ENCODE measurements around the gene CHST12. TPM values are rescaled to one million over a fixed set of nuclear protein-coding genes. Genes with fewer than 3 reads are reported as not detected.
A peak's percentile ranks its signal among the peaks of the same experiment; 100 is the strongest.

Gene CHST12
- total RNA-seq, 2 experiments from 2014 or later, result 3.9 to 43.4 TPM

GRCh38 chr7:2482725-2483451 lies 79.5 kb downstream of the CHST12 start:
- H4K20me1 ChIP-seq (ENCODE audit: insufficient read depth, low read length), result no peaks in the 10 kb centered on the region
- no peaks in the 10 kb centered on the region for H3K36me3 ChIP-seq (ENCODE audit: insufficient read depth, low read length)
- intact Hi-C loops (cut with micrococcal nuclease; ENCODE audit: unreplicated experiment), result no loop called here
- no peaks in the 10 kb centered on the region for H3K4me1 ChIP-seq (ENCODE audit: insufficient read depth, low read length, poor library complexity, severe bottlenecking)
- ChIA-PET CTCF (ENCODE audit: unreplicated experiment) (no interaction called here), POLR2A (no interaction called here)
- no peak overlapping the region for H3K4me3 ChIP-seq (ENCODE audit: low read depth, low read length, poor library complexity, severe bottlenecking)
- H3K9me2 ChIP-seq (ENCODE audit: insufficient read depth, low read length), result no peaks in the 10 kb centered on the region
- no peak overlapping the region for H3K27ac ChIP-seq (ENCODE audit: low read depth, low read length, poor library complexity, severe bottlenecking)
- no TSS peak for BruUV-seq (replicated peaks)
- no peaks in the 10 kb centered on the region for H3K9me3 ChIP-seq (ENCODE audit: low read length)
- no peak overlapping the region for H2AFZ ChIP-seq (ENCODE audit: low read length)
- no peak for DNase-seq (ENCODE audit: low spot score)
- no peak overlapping the region for H3K4me2 ChIP-seq (ENCODE audit: low read length)
- TF ChIP-seq EZH2phosphoT487 (IDR thresholded peaks at IDR 0.05; ENCODE audit: borderline replicate concordance, low read depth, low read length) (no peak), CTCF (conservative IDR thresholded peaks at IDR 0.05; ENCODE audit: low read length) (peak; percentile 57)
- H3K79me2 ChIP-seq (ENCODE audit: insufficient read depth, low read depth, low read length), result no peaks in the 10 kb centered on the region

- ChIA-PET CTCF (ENCODE audit: unreplicated experiment) (no interaction called here), POLR2A (no interaction called here)
- Histone ChIP-seq H3K4me2 (ENCODE audit: low read length) (no peak overlapping the region), H4K20me1 (ENCODE audit: insufficient read depth, low read length) (no peaks in the 10 kb centered on the region), H2AFZ (ENCODE audit: low read length) (no peak overlapping the region), H3K9me2 (ENCODE audit: insufficient read depth, low read length) (no peaks in the 10 kb centered on the region), H3K36me3 (ENCODE audit: insufficient read depth, low read length) (no peaks in the 10 kb centered on the region), H3K9me3 (ENCODE audit: low read length) (no peaks in the 10 kb centered on the region), H3K79me2 (ENCODE audit: insufficient read depth, low read depth, low read length) (no peaks in the 10 kb centered on the region), H3K27ac (ENCODE audit: low read depth, low read length, poor library complexity, severe bottlenecking) (no peak overlapping the region), H3K4me3 (ENCODE audit: low read depth, low read length, poor library complexity, severe bottlenecking) (no peak overlapping the region), H3K4me1 (ENCODE audit: insufficient read depth, low read length, poor library complexity, severe bottlenecking) (no peaks in the 10 kb centered on the region)
- no peak for DNase-seq (ENCODE audit: low spot score)
- TF ChIP-seq CTCF (conservative IDR thresholded peaks at IDR 0.05; ENCODE audit: low read length), result no peak
- no peak for TF ChIP-seq EZH2phosphoT487 (IDR thresholded peaks at IDR 0.05; ENCODE audit: borderline replicate concordance, low read depth, low read length)
- intact Hi-C loops (cut with micrococcal nuclease; ENCODE audit: unreplicated experiment), result no loop called here
- BruUV-seq (replicated peaks), result no TSS peak
Measured at GRCh38 chr7:2483494-2483893, 80.1 kb downstream of the CHST12 start.

- H3K4me3 ChIP-seq (ENCODE audit: low read depth, low read length, poor library complexity, severe bottlenecking), result no peak overlapping the region
- H3K9me2 ChIP-seq (ENCODE audit: insufficient read depth, low read length), result no peaks in the 10 kb centered on the region
- CTCF ChIA-PET (ENCODE audit: unreplicated experiment), result no interaction called here
- no peaks in the 10 kb centered on the region for H3K36me3 ChIP-seq (ENCODE audit: insufficient read depth, low read length)
- H3K9me3 ChIP-seq (ENCODE audit: low read length), result no peaks in the 10 kb centered on the region
- H3K4me2 ChIP-seq (ENCODE audit: low read length), result no peak overlapping the region
- TF ChIP-seq CTCF (conservative IDR thresholded peaks at IDR 0.05; ENCODE audit: low read length) (no peak), EZH2phosphoT487 (IDR thresholded peaks at IDR 0.05; ENCODE audit: borderline replicate concordance, low read depth, low read length) (no peak)
- no TSS peak for BruUV-seq (replicated peaks)
- intact Hi-C loops (cut with micrococcal nuclease; ENCODE audit: unreplicated experiment), result no loop called here
- H3K4me1 ChIP-seq (ENCODE audit: insufficient read depth, low read length, poor library complexity, severe bottlenecking), result no peaks in the 10 kb centered on the region
- no peaks in the 10 kb centered on the region for H4K20me1 ChIP-seq (ENCODE audit: insufficient read depth, low read length)
- no peak for DNase-seq (ENCODE audit: low spot score)
- POLR2A ChIA-PET, result no interaction called here
- no peaks in the 10 kb centered on the region for H3K79me2 ChIP-seq (ENCODE audit: insufficient read depth, low read depth, low read length)
- no peak overlapping the region for H2AFZ ChIP-seq (ENCODE audit: low read length)
- no peak overlapping the region for H3K27ac ChIP-seq (ENCODE audit: low read depth, low read length, poor library complexity, severe bottlenecking)
Measured at GRCh38 chr7:2484868-2485267, 81.5 kb downstream of the CHST12 start.
